IMR-90 (cell line): Measurements from ENCODE around the gene REPIN1. TPM values are rescaled to one million over a fixed set of nuclear protein-coding genes. Genes with fewer than 3 reads are reported as not detected.

Experiments
- ATAC-seq: fragments of 200-7000 bp; cut with Tn5 transposase; 2 replicates; pipeline ENCODE4 v1.9.1; 2020; ENCODE audit warnings: low read depth, mild to moderate bottlenecking, moderate library complexity
- BruUV-seq: library from RNA; stranded (reverse); fragments of 400-500 nt; replicated peaks from 2 replicates; lab custom pipeline; 2021; lab: Mats Ljungman, UMichigan
- CTCF ChIA-PET: fragments of 300-600 bp; formaldehyde crosslinking; extraction: SDS; loops from one replicate; lab custom pipeline; 2021; ENCODE audit warnings: antibody characterized with exemption; lab: Yijun Ruan, JAX
- POLR2A ChIA-PET: fragments of 300-600 bp; sonication (Branson Sonifier 250); formaldehyde crosslinking; loops from one replicate; lab custom pipeline; 2022; ENCODE audit warnings: antibody characterized with exemption; ENCODE audit not compliant: unreplicated experiment; lab: Charles Lee
- DNase-seq: peaks from one replicate; pipeline ENCODE4 v3.0.0; 2013
- H2AFZ ChIP-seq: replicated peaks from 2 replicates; pipeline ENCODE3; 2013; ENCODE audit warnings: low read length, mild to moderate bottlenecking; ENCODE audit not compliant: poor library complexity
- H2AK5ac ChIP-seq: 2 replicates; pipeline ENCODE4 v1.6.1; 2013; ENCODE audit warnings: low read depth, low read length, inconsistent platforms
- H2AK9ac ChIP-seq: replicated peaks from 2 replicates; pipeline ENCODE3; 2013; ENCODE audit warnings: mild to moderate bottlenecking, low read depth, low read length, moderate library complexity; ENCODE audit not compliant: poor library complexity
- H2BK120ac ChIP-seq: 2 replicates; pipeline ENCODE4 v1.6.1; 2013; ENCODE audit warnings: low read depth, low read length, inconsistent platforms
- H2BK15ac ChIP-seq: 3 replicates; pipeline ENCODE4 v1.6.1; 2013; ENCODE audit warnings: low read depth, low read length, inconsistent platforms
- H2BK20ac ChIP-seq: 2 replicates; pipeline ENCODE4 v1.6.1; 2013; ENCODE audit warnings: low read depth, mild to moderate bottlenecking, inconsistent platforms, low read length, moderate library complexity
- H2BK5ac ChIP-seq: 2 replicates; pipeline ENCODE4 v1.6.1; 2013; ENCODE audit warnings: mild to moderate bottlenecking, low read depth, low read length, inconsistent platforms; ENCODE audit not compliant: poor library complexity, severe bottlenecking
- H3K14ac ChIP-seq: replicated peaks from 2 replicates; pipeline ENCODE4 v1.6.1; 2013; ENCODE audit warnings: low read depth, low read length, inconsistent platforms
- H3K18ac ChIP-seq: 2 replicates; pipeline ENCODE4 v1.6.1; 2013; ENCODE audit warnings: low read depth, low read length, control low read depth
- H3K23ac ChIP-seq: 2 replicates; pipeline ENCODE4 v1.6.1; 2013; ENCODE audit warnings: low read depth, low read length, inconsistent platforms
- H3K27ac ChIP-seq: 2 replicates; pipeline ENCODE4 v1.5.1; 2013; ENCODE audit warnings: mild to moderate bottlenecking, control low read depth, low read length; ENCODE audit not compliant: insufficient read depth
- H3K27me3 ChIP-seq: 2 replicates; pipeline ENCODE4 v1.6.1; 2013; ENCODE audit warnings: low read length; ENCODE audit not compliant: control insufficient read depth, insufficient read depth
- H3K36me3 ChIP-seq: 2 replicates; pipeline ENCODE4 v1.6.1; 2013; ENCODE audit warnings: low read length, mixed read lengths; ENCODE audit not compliant: control insufficient read depth, insufficient read depth
- H3K4ac ChIP-seq: 2 replicates; pipeline ENCODE4 v1.6.1; 2013; ENCODE audit warnings: low read depth, low read length, inconsistent platforms
- H3K4me1 ChIP-seq: 2 replicates; pipeline ENCODE4 v1.6.1; 2013; ENCODE audit warnings: low read length, mixed read lengths; ENCODE audit not compliant: control insufficient read depth, insufficient read depth
- H3K4me2 ChIP-seq: 2 replicates; pipeline ENCODE4 v1.6.1; 2013; ENCODE audit warnings: low read depth, mild to moderate bottlenecking, control low read depth, low read length, moderate library complexity
- H3K4me3 ChIP-seq: 2 replicates; pipeline ENCODE4 v1.5.1; 2013; ENCODE audit warnings: low read depth, mild to moderate bottlenecking, control low read depth, low read length, moderate library complexity; ENCODE audit not compliant: insufficient read depth
- H3K56ac ChIP-seq: 2 replicates; pipeline ENCODE4 v1.6.1; 2013; ENCODE audit warnings: low read length, inconsistent platforms; ENCODE audit not compliant: insufficient read depth; ENCODE audit errors: extremely low read depth
- H3K79me1 ChIP-seq, 2 experiments: 2 replicates each; pipeline ENCODE4 v1.6.1; 2013; ENCODE audit warnings: low read length in 2 of 2, inconsistent platforms in 1 of 2, low read depth in 1 of 2
- H3K9ac ChIP-seq: 2 replicates; pipeline ENCODE4 v1.6.1; 2013; ENCODE audit warnings: low read depth, low read length, control low read depth
- H3K9me1 ChIP-seq: 2 replicates; pipeline ENCODE4 v1.6.1; 2013; ENCODE audit warnings: low read length, inconsistent platforms; ENCODE audit not compliant: insufficient read depth
- H3K9me3 ChIP-seq: 2 replicates; pipeline ENCODE4 v1.6.1; 2013; ENCODE audit warnings: low read length; ENCODE audit not compliant: control insufficient read depth, insufficient read depth
- H4K20me1 ChIP-seq: 2 replicates; pipeline ENCODE4 v1.6.1; 2013; ENCODE audit warnings: low read length, inconsistent platforms; ENCODE audit not compliant: insufficient read depth
- H4K5ac ChIP-seq: 2 replicates; pipeline ENCODE4 v1.6.1; 2013; ENCODE audit warnings: mild to moderate bottlenecking, low read depth, low read length, control low read depth
- H4K8ac ChIP-seq, 2 experiments: 2 replicates each; pipeline ENCODE4 v1.6.1; 2013; ENCODE audit warnings: low read depth in 2 of 2, low read length in 2 of 2, control low read depth in 1 of 2, inconsistent platforms in 1 of 2
- H4K91ac ChIP-seq: 2 replicates; pipeline ENCODE4 v1.6.1; 2013; ENCODE audit warnings: low read depth, low read length, inconsistent platforms; ENCODE audit not compliant: insufficient read depth
- BHLHE40 ChIP-seq: fragments of 150-350 bp; IDR thresholded peaks from 2 replicates; pipeline ENCODE4 v1.6.1; 2016; ENCODE audit warnings: mild to moderate bottlenecking, low read depth, low read length
- CEBPB ChIP-seq: IDR thresholded peaks from 2 replicates; pipeline ENCODE4 v1.6.1; 2012; ENCODE audit warnings: low read depth, low read length, improper control_type of control experiment
- CHD1 ChIP-seq: IDR thresholded peaks from 2 replicates; pipeline ENCODE4 v1.6.1; 2012; ENCODE audit warnings: low read depth, low read length, improper control_type of control experiment
- CTCF ChIP-seq: conservative IDR thresholded peaks from 2 replicates; pipeline ENCODE4 v1.5.1; 2012; ENCODE audit warnings: mild to moderate bottlenecking, low read depth, low read length, improper control_type of control experiment
- ELK1 ChIP-seq: fragments of 150-350 bp; IDR thresholded peaks from 2 replicates; pipeline ENCODE4 v1.6.1; 2016; ENCODE audit warnings: low read depth, mild to moderate bottlenecking, low read length, moderate library complexity, borderline replicate concordance
- FOS ChIP-seq: fragments of 150-350 bp; IDR thresholded peaks from 2 replicates; pipeline ENCODE4 v1.6.1; 2016; ENCODE audit warnings: low read depth, low read length
- MAFK ChIP-seq: IDR thresholded peaks from 2 replicates; pipeline ENCODE4 v1.6.1; 2012; ENCODE audit warnings: low read depth, low read length, improper control_type of control experiment
- MAZ ChIP-seq: IDR thresholded peaks from 2 replicates; pipeline ENCODE4 v1.6.1; 2012; ENCODE audit warnings: low read depth, mild to moderate bottlenecking, low read length, improper control_type of control experiment, moderate library complexity, borderline replicate concordance
- MXI1 ChIP-seq: IDR thresholded peaks from 2 replicates; pipeline ENCODE4 v1.6.1; 2012; ENCODE audit warnings: low read depth, mild to moderate bottlenecking, low read length, moderate library complexity, borderline replicate concordance
- NFE2L2 ChIP-seq: fragments of 150-350 bp; IDR thresholded peaks from 2 replicates; pipeline ENCODE4 v1.6.1; 2016; ENCODE audit warnings: low read depth, mild to moderate bottlenecking, low read length
- POLR2A ChIP-seq: IDR thresholded peaks from 2 replicates; pipeline ENCODE4 v1.6.1; 2012; ENCODE audit warnings: mild to moderate bottlenecking, low read depth, low read length
- RAD21 ChIP-seq: IDR thresholded peaks from 2 replicates; pipeline ENCODE4 v1.6.1; 2012; ENCODE audit warnings: low read length, improper control_type of control experiment
- RCOR1 ChIP-seq: IDR thresholded peaks from 2 replicates; pipeline ENCODE4 v1.6.1; 2012; ENCODE audit warnings: mild to moderate bottlenecking, low read length, improper control_type of control experiment; ENCODE audit not compliant: insufficient replicate concordance
- RFX5 ChIP-seq: IDR thresholded peaks from 2 replicates; pipeline ENCODE4 v1.8.0; 2012; ENCODE audit warnings: low read depth, mild to moderate bottlenecking, low read length, moderate library complexity
- SMC3 ChIP-seq: fragments of 150-350 bp; IDR thresholded peaks from 2 replicates; pipeline ENCODE4 v1.6.1; 2016; ENCODE audit warnings: low read depth, mild to moderate bottlenecking, antibody characterized with exemption, low read length, moderate library complexity
- USF2 ChIP-seq: fragments of 150-350 bp; IDR thresholded peaks from 2 replicates; pipeline ENCODE4 v1.6.1; 2017; ENCODE audit warnings: mild to moderate bottlenecking, antibody characterized with exemption, low read length, low read depth
- WGBS, 2 experiments: methylation state at CpG; one replicate each; pipeline versions ENCODE4 v1.1.5 to v1.1.7; 2013; ENCODE audit warnings: missing lambda C conversion rate in 2 of 2; ENCODE audit not compliant: insufficient read length in 1 of 2; ENCODE audit errors: extremely low coverage in 2 of 2; 5-methylcytosine and 5-hydroxymethylcytosine counted together
- dilution Hi-C: fragments of 300-500 bp; cut with HindIII; formaldehyde crosslinking; loops from one replicate; pipeline ENCODE4 v1.14.3; 2018; ENCODE audit warnings: low sequenced_read_pairs; ENCODE audit not compliant: unreplicated experiment
- in situ Hi-C: fragments of 300-500 bp; cut with MboI; formaldehyde crosslinking; loops from 3 replicates; pipeline ENCODE4 v1.14.3; 2019; ENCODE audit warnings: low sequenced_read_pairs, inconsistent platforms, mixed read lengths
- intact Hi-C: fragments of 100-400 bp; cut with micrococcal nuclease; formaldehyde crosslinking; loops from 2 replicates; pipeline ENCODE4 v1.10.0; 2022
- polyA plus RNA-seq, 3 experiments: library from polyadenylated mRNA; depleted of rRNA; stranded (reverse); fragments of >200 nt; gene quantifications; 2 replicates each; pipeline ENCODE4 v1.2.3, GENCODE V29; 2012; ENCODE audit warnings: low replicate concordance in 1 of 3
- total RNA-seq: library from RNA; depleted of rRNA; stranded (reverse); fragments of >200 nt; gene quantifications from 2 replicates; pipeline ENCODE4 v1.2.3, GENCODE V29; 2012

REPIN1 gene
- total and polyA plus RNA-seq, 2 of the 4 experiments (the other 2 are of a cell fraction), result 19.4 to 50.6 TPM

GRCh38 chr7:150421831-150422230, 53.2 kb downstream of the REPIN1 start:
- CTCF ChIA-PET, result interaction anchor here (0.6 to 1.0 kb wide), 4 partner anchors 15 to 680 kb away, joined by 3 to 4 read pairs (median 4); no protein-coding TSS in a partner anchor

More at GRCh38 chr7:150421831-150422230, 53.2 kb downstream of the REPIN1 start:
- Histone ChIP-seq H2BK120ac (no peak overlapping the region), H3K56ac (no peak overlapping the region), H3K4me3 (no peak overlapping the region), H3K23ac (no peak overlapping the region), H2AFZ (no peak overlapping the region), H3K9me1 (no peaks in the 10 kb centered on the region), H3K18ac (no peak overlapping the region), H3K79me1 (no peaks in the 10 kb centered on the region), H3K4me2 (no peak overlapping the region), H4K91ac (no peak overlapping the region), H3K36me3 (no peaks in the 10 kb centered on the region), H4K8ac (no peak overlapping the region), H3K9ac (no peak overlapping the region), H3K4ac (no peak overlapping the region), H2BK5ac (no peak overlapping the region), H4K5ac (no peak overlapping the region), H2BK15ac (no peak overlapping the region), H3K27me3 (no peaks in the 10 kb centered on the region), H3K27ac (no peak overlapping the region), H2AK5ac (no peak overlapping the region), H4K20me1 (no peaks in the 10 kb centered on the region), H2BK20ac (no peak overlapping the region), H2AK9ac (no peak overlapping the region), H3K9me3 (no peaks in the 10 kb centered on the region), H3K14ac (no peak overlapping the region), H3K4me1 (no peaks in the 10 kb centered on the region)
- no TSS peak for BruUV-seq
- in situ Hi-C loops, result loop anchor here (25.0 kb wide), 2 partner anchors 560 to 565 kb away; partner anchors contain the start of genes ATP6V0E2, KCNH2 and NOS3
- POLR2A ChIA-PET, result no interaction called here
- intact Hi-C loops, result loop anchor here (1.0 to 2.0 kb wide), 3 partner anchors 43 to 136 kb away; partner anchors contain the start of gene ZNF775
- DNase-seq (no peak), ATAC-seq (no peak)
- dilution Hi-C loops, result no loop called here
- 80% methylated on average over 4 of the region's 17 CpGs; no CpG with 5 or more reads in 1 of the 2 experiments for WGBS, 2 experiments
- TF ChIP-seq ELK1, result no peak
- TF ChIP-seq CTCF, result no peak
- no peak for TF ChIP-seq RFX5
- TF ChIP-seq BHLHE40, result no peak
- TF ChIP-seq POLR2A, result no peak
- no peak for TF ChIP-seq USF2
- TF ChIP-seq NFE2L2, result no peak
- no peak for TF ChIP-seq CHD1
- TF ChIP-seq MAFK, result no peak
- TF ChIP-seq RCOR1, result no peak
- TF ChIP-seq FOS, result no peak
- no peak for TF ChIP-seq RAD21
- TF ChIP-seq CEBPB, result no peak
- no peak for TF ChIP-seq MXI1
- TF ChIP-seq MAZ, result no peak
- TF ChIP-seq SMC3, result no peak
